ENCODE data around the gene ABCG2. TPM values are rescaled to one million over a fixed set of nuclear protein-coding genes. Genes with fewer than 3 reads are reported as not detected.
A peak's percentile ranks its signal among the peaks of the same experiment; 100 is the strongest.

ABCG2 gene
- total and polyA plus RNA-seq, 2 of the 4 experiments (the other 2 are of a cell fraction): 0.50 to 1.1 TPM

DNA sequence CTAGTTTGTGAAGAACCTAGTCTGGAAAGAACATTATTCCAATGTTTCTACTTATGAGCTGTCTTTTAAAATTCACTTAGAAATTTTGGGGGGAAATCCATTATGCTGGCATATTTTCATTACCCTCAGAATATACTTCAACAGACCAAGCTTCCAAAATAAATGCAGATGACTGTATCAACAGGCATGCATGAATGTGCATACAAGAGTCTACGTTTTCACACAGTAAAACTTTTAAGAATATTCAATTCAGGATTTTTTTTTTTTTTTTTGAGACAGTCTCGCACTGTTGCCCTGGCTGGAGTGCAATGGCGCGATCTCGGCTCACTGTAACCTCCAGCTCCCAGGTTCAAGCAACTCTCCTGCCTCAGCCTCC, 49.7 kb downstream of the ABCG2 start:
- intact Hi-C loops (cut with micrococcal nuclease): no loop called here
- no peaks in the 10 kb centered on the region for H4K20me1 ChIP-seq (ENCODE audit: insufficient read depth, low read length)
- DNase-seq (peak; percentile 53), ATAC-seq (ENCODE audit: low read depth) (no peak)
- peak overlapping the region; percentile 37; the same call in 1 of the 2 replicates for H3K4me2 ChIP-seq (ENCODE audit: low read depth, low read length)
- H3K9me3 ChIP-seq (ENCODE audit: control insufficient read depth, insufficient read depth, low read length): no peaks in the 10 kb centered on the region
- H4K91ac ChIP-seq (ENCODE audit: insufficient read depth, low read depth, low read length): no peak overlapping the region
- H2BK20ac ChIP-seq (ENCODE audit: low read depth, low read length): no peak overlapping the region
- no peak overlapping the region for H4K5ac ChIP-seq (ENCODE audit: low read depth, low read length)
- H2AK9ac ChIP-seq (replicated peaks; ENCODE audit: low read depth, low read length, poor library complexity): no peak overlapping the region
- H4K8ac ChIP-seq (ENCODE audit: low read depth in 2 of 2, low read length in 2 of 2): no peak overlapping the region
- no peak overlapping the region for H3K4ac ChIP-seq (ENCODE audit: low read depth, low read length)
- 100% methylated on average over 3 of the region's 5 CpGs; no CpG with 5 or more reads in 1 of the 2 experiments for WGBS, 2 experiments (ENCODE audit: extremely low coverage in 2 of 2, insufficient read length in 1 of 2)
- ChIA-PET CTCF (interaction anchor here (0.6 kb wide), 1 partner anchor 27 kb away, joined by 4 read pairs; no protein-coding TSS in a partner anchor), POLR2A (ENCODE audit: unreplicated experiment) (no interaction called here)
- H3K4me3 ChIP-seq (ENCODE audit: insufficient read depth, low read depth, low read length): no peak overlapping the region
- H2AK5ac ChIP-seq (ENCODE audit: low read depth, low read length): no peak overlapping the region
- H3K56ac ChIP-seq (ENCODE audit: extremely low read depth, insufficient read depth, low read length): no peak overlapping the region
- dilution Hi-C loops (cut with HindIII; ENCODE audit: low sequenced_read_pairs, unreplicated experiment): no loop called here
- no peak overlapping the region for H2BK120ac ChIP-seq (ENCODE audit: low read depth, low read length)
- no peak overlapping the region for H3K27ac ChIP-seq (ENCODE audit: insufficient read depth, low read length)
- H3K14ac ChIP-seq (replicated peaks; ENCODE audit: low read depth, low read length): no peak overlapping the region
- H2BK15ac ChIP-seq (ENCODE audit: low read depth, low read length): no peak overlapping the region
- H3K9ac ChIP-seq (ENCODE audit: low read depth, low read length): no peak overlapping the region
- TF ChIP-seq POLR2A (IDR thresholded peaks at IDR 0.05; ENCODE audit: low read depth, low read length) (no peak), RFX5 (IDR thresholded peaks at IDR 0.05; ENCODE audit: low read depth, low read length) (no peak), MAZ (IDR thresholded peaks at IDR 0.05; ENCODE audit: borderline replicate concordance, low read depth, low read length) (no peak), MAFK (IDR thresholded peaks at IDR 0.05; ENCODE audit: low read depth, low read length) (no peak), SMC3 (IDR thresholded peaks at IDR 0.05; ENCODE audit: low read depth, low read length) (no peak), RAD21 (IDR thresholded peaks at IDR 0.05; ENCODE audit: low read length) (no peak), CHD1 (IDR thresholded peaks at IDR 0.05; ENCODE audit: low read depth, low read length) (no peak), MXI1 (IDR thresholded peaks at IDR 0.05; ENCODE audit: borderline replicate concordance, low read depth, low read length) (no peak), FOS (IDR thresholded peaks at IDR 0.05; ENCODE audit: low read depth, low read length) (no peak), BHLHE40 (IDR thresholded peaks at IDR 0.05; ENCODE audit: low read depth, low read length) (no peak)
- TF ChIP-seq, protein P1, sequence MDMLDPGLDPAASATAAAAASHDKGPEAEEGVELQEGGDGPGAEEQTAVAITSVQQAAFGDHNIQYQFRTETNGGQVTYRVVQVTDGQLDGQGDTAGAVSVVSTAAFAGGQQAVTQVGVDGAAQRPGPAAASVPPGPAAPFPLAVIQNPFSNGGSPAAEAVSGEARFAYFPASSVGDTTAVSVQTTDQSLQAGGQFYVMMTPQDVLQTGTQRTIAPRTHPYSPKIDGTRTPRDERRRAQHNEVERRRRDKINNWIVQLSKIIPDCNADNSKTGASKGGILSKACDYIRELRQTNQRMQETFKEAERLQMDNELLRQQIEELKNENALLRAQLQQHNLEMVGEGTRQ (IDR thresholded peaks at IDR 0.05; ENCODE audit: low read depth, low read length): no peak
- TF ChIP-seq, protein P2, sequence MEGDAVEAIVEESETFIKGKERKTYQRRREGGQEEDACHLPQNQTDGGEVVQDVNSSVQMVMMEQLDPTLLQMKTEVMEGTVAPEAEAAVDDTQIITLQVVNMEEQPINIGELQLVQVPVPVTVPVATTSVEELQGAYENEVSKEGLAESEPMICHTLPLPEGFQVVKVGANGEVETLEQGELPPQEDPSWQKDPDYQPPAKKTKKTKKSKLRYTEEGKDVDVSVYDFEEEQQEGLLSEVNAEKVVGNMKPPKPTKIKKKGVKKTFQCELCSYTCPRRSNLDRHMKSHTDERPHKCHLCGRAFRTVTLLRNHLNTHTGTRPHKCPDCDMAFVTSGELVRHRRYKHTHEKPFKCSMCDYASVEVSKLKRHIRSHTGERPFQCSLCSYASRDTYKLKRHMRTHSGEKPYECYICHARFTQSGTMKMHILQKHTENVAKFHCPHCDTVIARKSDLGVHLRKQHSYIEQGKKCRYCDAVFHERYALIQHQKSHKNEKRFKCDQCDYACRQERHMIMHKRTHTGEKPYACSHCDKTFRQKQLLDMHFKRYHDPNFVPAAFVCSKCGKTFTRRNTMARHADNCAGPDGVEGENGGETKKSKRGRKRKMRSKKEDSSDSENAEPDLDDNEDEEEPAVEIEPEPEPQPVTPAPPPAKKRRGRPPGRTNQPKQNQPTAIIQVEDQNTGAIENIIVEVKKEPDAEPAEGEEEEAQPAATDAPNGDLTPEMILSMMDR (conservative IDR thresholded peaks at IDR 0.05; ENCODE audit: low read depth, low read length): no peak
- no TSS peak for BruUV-seq (replicated peaks)
- no peaks in the 10 kb centered on the region for H3K79me1 ChIP-seq (ENCODE audit: low read depth in 1 of 2, low read length in 2 of 2)
- H3K36me3 ChIP-seq (ENCODE audit: control insufficient read depth, insufficient read depth, low read length): no peaks in the 10 kb centered on the region
- H2AFZ ChIP-seq (replicated peaks; ENCODE audit: low read length, poor library complexity): no peak overlapping the region
- H3K23ac ChIP-seq (ENCODE audit: low read depth, low read length): no peak overlapping the region
- in situ Hi-C loops (cut with MboI; ENCODE audit: low sequenced_read_pairs): no loop called here
- H2BK5ac ChIP-seq (ENCODE audit: low read depth, low read length, poor library complexity, severe bottlenecking): no peak overlapping the region
- no peaks in the 10 kb centered on the region for H3K27me3 ChIP-seq (ENCODE audit: control insufficient read depth, insufficient read depth, low read length)
- no peak overlapping the region for H3K18ac ChIP-seq (ENCODE audit: low read depth, low read length)
- peaks cover 11% of the 10 kb centered on the region for H3K4me1 ChIP-seq (ENCODE audit: control insufficient read depth, insufficient read depth, low read length)
- peaks cover 8% of the 10 kb centered on the region for H3K9me1 ChIP-seq (ENCODE audit: insufficient read depth, low read length)

Measured in IMR-90 (cell line).